ENCODE results near the gene YIPF1.

The YIPF1 gene

GRCh38 chr1:53807916-53808315 is 81.7 kb downstream of the YIPF1 start:
- H3K27me3 Mint-ChIP-seq = no peaks in the 10 kb centered on the region
- no peak overlapping the region for H3K4me3 Mint-ChIP-seq
- H3K4me1 Mint-ChIP-seq = no peaks in the 10 kb centered on the region
- DNase-seq (no peak), ATAC-seq (no peak)
- H3K27ac Mint-ChIP-seq = no peak overlapping the region
- H3K9me3 Mint-ChIP-seq = no peaks in the 10 kb centered on the region
- H3K36me3 Mint-ChIP-seq (ENCODE audit: low read depth) = peaks cover 62% of the 10 kb centered on the region

- peaks cover 55% of the 10 kb centered on the region for H3K36me3 Mint-ChIP-seq (ENCODE audit: low read depth)
- H3K4me3 Mint-ChIP-seq = no peak overlapping the region
- no peaks in the 10 kb centered on the region for H3K9me3 Mint-ChIP-seq
- no peaks in the 10 kb centered on the region for H3K4me1 Mint-ChIP-seq
- H3K27me3 Mint-ChIP-seq = no peaks in the 10 kb centered on the region
- DNase-seq (no peak), ATAC-seq (no peak)
- no peak overlapping the region for H3K27ac Mint-ChIP-seq
Observed at GRCh38 chr1:53804791-53805505, 84.6 kb downstream of the YIPF1 start.

- Mint-ChIP-seq H3K4me1 (no peaks in the 10 kb centered on the region), H3K27ac (no peak overlapping the region), H3K36me3 (ENCODE audit: low read depth) (peaks cover 59% of the 10 kb centered on the region), H3K27me3 (no peaks in the 10 kb centered on the region), H3K4me3 (no peak overlapping the region), H3K9me3 (no peaks in the 10 kb centered on the region)
- no peak for DNase-seq
- ATAC-seq = no peak
Observed at GRCh38 chr1:53804181-53804580, 85.4 kb downstream of the YIPF1 start.
